DOHH2 (cell line): ENCODE data around the gene KCNS1.

Source experiments
- EZH2phosphoT487 ChIP-seq: fragments of 200-600 bp; sonication (generic); IDR thresholded peaks from 2 replicates; pipeline ENCODE4 v1.6.1; 2017; ENCODE audit warnings: borderline replicate concordance, mild to moderate bottlenecking, antibody characterized with exemption, low read length, moderate library complexity, mixed read lengths
- TF ChIP-seq, protein P1 (sequence below): fragments of 200-600 bp; sonication (generic); IDR thresholded peaks from one replicate; pipeline ENCODE4 v1.5.1; 2014; ENCODE audit warnings: antibody characterized with exemption, mild to moderate bottlenecking, low read depth, low read length; ENCODE audit not compliant: poor library complexity, severe bottlenecking

- TF ChIP-seq, protein P1, sequence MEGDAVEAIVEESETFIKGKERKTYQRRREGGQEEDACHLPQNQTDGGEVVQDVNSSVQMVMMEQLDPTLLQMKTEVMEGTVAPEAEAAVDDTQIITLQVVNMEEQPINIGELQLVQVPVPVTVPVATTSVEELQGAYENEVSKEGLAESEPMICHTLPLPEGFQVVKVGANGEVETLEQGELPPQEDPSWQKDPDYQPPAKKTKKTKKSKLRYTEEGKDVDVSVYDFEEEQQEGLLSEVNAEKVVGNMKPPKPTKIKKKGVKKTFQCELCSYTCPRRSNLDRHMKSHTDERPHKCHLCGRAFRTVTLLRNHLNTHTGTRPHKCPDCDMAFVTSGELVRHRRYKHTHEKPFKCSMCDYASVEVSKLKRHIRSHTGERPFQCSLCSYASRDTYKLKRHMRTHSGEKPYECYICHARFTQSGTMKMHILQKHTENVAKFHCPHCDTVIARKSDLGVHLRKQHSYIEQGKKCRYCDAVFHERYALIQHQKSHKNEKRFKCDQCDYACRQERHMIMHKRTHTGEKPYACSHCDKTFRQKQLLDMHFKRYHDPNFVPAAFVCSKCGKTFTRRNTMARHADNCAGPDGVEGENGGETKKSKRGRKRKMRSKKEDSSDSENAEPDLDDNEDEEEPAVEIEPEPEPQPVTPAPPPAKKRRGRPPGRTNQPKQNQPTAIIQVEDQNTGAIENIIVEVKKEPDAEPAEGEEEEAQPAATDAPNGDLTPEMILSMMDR: no peak
- no peak for TF ChIP-seq EZH2phosphoT487
Observed at GRCh38 chr20:45090481-45090880, 10.4 kb downstream of the KCNS1 start.
